Stimulated activated CD4-positive, alpha-beta T cell treated with anti-CD3 and anti-CD28 coated beads, TNF-alpha, amount 100 ng/mL, for 4 hours (primary cell): ENCODE measurements around the gene EFCAB9.
"Not testable (repeated sequence)": the region's sequence is repeated elsewhere in the genome, so short reads cannot be mapped to it uniquely, and the experiment has no call there.

ENCODE experiments used
- DNase-seq, 3 experiments: peaks; one replicate each; pipeline ENCODE4 v3.0.0-alpha.2; 2020; ENCODE audit warnings: low read depth in 3 of 3

EFCAB9 gene

GRCh38 chr5:172193872-172194271 is at the start of gene EFCAB9:
Gene EFCAB9 (plus strand): TSS chr5:172194172. CDS start chr5:172194173, 1 bp downstream.
- DNase-seq: no peak

GRCh38 chr5:172144291-172144815 is 49.6 kb upstream of the EFCAB9 start:
- no peak for DNase-seq

DNA sequence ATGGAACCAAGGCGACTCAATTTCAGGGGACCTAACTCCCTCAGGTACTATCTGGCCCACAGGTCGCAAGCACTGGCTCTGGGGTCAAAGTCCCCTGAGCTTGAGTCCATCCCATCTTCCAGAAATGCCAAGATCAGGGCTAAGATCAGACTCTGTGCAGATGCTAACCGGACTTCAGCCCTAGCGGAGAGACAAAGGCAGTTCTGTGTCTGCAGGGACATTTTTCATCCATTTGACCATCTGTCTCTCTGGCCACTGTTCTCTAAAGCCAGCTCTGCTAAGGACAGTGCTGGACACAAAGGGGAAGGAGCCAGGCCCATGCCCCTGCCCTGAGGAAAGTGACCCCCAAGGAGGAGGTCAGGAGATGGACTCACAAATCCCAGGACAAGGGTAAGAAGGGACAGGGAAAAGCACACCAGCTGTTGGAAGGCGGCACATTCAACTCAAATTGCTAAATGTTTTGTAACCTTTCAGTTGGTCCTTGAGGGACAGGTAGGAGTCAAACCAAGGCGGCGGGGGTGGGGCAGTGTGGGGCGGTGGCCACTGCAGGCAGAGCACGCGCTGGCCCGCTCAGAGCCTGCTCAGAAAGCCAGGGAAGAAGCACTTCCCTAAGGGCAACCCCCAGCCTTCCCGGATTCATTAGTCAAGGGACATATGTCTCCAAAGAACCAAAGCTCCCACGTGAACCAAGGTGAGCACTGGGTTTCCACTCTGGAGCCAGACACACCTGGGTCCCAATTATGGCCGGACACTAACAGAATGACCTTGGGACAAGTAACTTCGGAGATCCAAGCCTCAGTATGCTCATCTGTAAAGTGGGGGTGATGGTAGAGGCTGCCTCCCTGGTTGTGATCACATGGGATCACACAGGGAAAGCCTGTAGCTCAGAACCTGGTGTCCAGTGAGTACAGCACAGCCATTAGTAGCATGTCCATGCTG is 48.8 kb upstream of the EFCAB9 start:
- no peak for DNase-seq

GRCh38 chr5:172145870-172146747 is 47.9 kb upstream of the EFCAB9 start:
- DNase-seq: no peak

- DNase-seq: no peak
These were observed 47.3 kb upstream of the EFCAB9 start for GRCh38 chr5:172146748-172147092.

DNA sequence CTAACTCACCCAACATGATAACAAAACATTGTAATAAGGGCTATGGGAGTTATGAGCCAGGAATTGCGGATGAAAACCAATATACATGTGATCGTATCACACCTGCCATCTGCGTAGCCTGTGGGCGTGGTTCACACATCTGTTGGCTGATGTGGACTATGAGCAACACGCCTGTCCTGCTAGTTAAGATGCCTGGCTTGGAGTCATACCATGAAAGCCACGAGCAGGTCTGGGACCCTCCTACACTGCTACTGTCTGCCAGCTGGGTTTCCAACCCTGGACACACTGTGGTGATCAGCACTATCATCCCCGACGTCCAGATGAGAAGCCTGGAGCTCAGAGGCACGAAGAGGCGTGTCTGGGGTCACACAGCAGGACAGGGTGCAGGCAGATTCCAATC is 46.1 kb upstream of the EFCAB9 start:
- DNase-seq: no peak

- no peak for DNase-seq
These were observed 45.6 kb upstream of the EFCAB9 start for GRCh38 chr5:172148381-172148780.

- DNase-seq: no peak
These were observed 44.9 kb upstream of the EFCAB9 start for GRCh38 chr5:172149073-172149472.

DNA sequence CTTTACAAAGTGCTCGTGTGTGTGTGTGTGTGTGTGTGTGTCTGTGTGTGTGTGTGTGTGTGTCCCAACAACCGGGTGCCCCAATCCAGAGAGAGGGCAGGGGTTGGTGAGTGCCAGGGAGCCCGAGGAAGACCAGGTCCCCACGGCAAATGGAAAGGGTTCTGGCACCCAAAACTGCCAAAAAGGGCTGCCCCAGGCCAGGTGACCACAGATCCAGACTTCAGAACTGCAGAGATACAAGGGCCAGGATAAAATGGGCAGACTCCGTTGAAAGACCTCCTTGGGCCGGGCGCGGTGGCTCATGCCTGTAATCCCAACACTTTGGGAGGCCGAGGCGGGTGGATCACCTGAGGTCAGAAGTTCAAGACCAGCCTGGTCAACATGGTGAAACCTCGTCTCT is 44.5 kb upstream of the EFCAB9 start:
- DNase-seq: not testable (repeated sequence)

- DNase-seq: no peak
These were observed 43.2 kb upstream of the EFCAB9 start for GRCh38 chr5:172150514-172151425.

- no peak for DNase-seq
These were observed 42.2 kb upstream of the EFCAB9 start for GRCh38 chr5:172151661-172152210.

DNA sequence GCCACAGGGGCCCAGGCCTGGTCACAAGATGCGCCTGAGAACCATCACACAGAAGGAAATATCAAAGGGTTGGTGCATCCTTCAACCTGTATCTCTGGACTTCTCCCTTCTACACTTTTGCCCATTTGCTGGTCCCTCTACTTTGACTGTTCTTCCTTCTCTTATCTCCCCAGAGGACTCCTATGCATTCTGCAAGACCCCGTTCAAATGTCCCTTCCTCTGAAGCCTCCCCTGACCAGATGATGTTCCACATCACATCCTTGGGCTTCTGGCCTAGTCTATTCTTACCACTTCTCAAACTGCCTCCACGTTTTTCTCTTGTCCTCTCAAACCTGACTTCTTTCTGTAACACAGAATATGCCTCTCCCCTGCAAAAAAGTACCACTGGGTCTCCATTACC is 40.3 kb upstream of the EFCAB9 start:
- no peak for DNase-seq

DNA sequence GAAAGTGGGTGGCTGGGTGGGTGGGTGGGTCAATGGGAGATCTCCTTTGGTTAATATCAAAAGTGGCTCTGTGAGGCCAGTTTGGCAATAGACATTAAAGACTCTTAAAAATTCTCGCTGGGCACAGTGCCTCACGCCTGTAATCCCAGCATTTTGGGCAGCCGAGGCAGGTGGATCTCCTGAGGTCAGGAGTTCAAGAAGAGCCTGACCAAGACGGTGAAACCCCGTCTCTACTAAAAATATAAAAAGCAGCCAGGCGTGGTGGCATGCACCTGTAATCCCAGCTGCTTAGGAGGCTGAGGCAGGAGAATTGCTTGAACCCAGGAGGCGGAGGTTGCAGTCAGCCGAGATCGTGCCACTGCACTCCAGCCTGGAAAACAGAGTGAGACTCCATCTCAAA is 38.9 kb upstream of the EFCAB9 start:
- DNase-seq: not testable (repeated sequence)

- no peak for DNase-seq
These were observed 37.4 kb upstream of the EFCAB9 start for GRCh38 chr5:172156541-172156994.

GRCh38 chr5:172159016-172159415 is 35.0 kb upstream of the EFCAB9 start:
- DNase-seq: no peak

DNA sequence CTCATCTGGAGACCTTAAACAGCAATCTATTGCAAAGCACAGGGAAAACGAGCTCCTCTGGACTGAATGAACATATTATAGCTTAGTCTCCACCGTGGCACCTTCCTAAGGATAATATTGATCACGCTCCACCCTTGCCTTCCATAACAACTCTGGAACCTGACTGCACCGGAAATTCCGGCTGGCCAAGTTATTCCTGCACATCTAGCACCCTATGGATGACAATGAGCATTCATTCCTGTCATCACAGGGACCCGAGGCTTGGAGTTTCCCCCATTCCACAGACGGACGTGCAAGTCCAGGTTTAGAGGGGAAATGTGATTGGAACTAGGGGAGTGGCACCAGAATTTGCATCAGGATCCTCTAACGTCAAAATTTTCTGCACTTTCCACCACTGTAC is 33.5 kb upstream of the EFCAB9 start:
- DNase-seq: no peak

DNA sequence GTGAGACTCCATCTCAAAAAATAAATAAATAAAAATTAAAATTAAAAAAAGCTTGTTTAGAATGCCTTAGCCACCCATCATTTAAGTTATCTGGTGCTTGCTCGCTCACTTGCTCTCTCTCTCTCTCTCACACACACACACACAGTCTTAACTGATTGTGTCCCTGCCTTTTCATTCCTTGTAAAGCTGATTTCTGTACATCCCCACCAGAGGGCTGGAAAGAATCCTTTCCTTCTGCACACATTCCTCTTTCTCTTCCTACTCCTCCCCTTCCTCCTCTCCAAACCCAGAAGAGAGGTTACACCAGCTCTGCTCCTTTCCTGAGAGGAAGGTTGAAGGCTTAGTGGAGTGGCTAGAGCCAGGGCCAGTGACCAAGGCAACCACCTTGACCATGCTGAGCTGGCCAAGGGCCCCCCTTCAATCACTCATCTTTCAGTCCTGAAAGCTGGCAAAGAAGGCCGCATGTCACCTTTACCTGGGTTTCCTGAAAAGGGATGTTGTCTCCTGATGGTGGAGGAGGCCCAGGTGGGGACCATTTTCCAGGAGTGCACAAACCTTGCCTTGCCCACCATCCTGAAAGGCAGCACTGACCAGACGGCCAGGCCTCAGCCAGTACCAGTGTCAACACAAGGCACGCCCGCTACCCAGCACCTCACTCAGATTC is 31.5 kb upstream of the EFCAB9 start:
- no peak for DNase-seq

DNA sequence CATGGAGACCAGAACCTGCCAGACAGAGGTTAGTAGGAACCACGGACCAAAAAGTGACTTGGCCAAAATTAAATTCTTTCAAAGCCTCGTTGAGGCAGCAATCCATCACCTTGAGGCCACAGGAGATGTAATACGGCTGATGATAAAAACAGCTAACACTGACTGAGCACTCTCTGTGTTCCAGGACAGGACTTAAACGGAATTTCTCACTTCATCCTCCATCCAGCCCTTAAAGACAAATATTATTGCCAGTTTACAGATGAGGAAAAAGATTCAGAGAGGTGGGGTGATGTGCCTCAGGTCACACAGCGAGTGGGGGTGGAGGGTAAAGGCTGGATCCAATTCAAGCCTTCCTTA is 31.0 kb upstream of the EFCAB9 start:
- DNase-seq: no peak

DNA sequence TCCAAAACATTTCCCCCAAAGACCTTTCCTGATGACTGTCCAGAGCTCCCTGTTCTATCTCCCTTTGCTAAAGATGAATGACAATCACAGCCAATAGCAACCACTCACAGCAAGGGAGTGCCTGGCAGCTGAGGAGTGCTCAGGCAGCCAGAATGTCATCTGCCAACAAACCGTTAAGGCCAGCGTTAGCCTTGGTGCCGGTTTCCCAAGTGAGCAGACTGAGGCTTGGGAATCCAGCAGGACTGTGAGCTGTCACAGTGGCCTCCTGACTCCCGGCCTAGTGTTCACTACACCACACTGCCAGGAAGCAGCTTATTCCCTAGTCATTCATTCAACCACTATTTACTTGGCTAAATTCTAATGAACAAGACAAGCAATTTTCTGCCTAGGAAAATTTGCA is 30.6 kb upstream of the EFCAB9 start:
- DNase-seq: no peak

- DNase-seq: no peak
These were observed 29.2 kb upstream of the EFCAB9 start for GRCh38 chr5:172164769-172165212.
